WERI-Rb-1 (cell line): Measurements from ENCODE around the gene KDM4B.
A peak's percentile ranks its signal among the peaks of the same experiment; 100 is the strongest.
"Not testable (repeated sequence)": the region's sequence is repeated elsewhere in the genome, so short reads cannot be mapped to it uniquely, and the experiment has no call there.

Experiments
- DNase-seq: peaks from one replicate; pipeline ENCODE4 v3.0.0-alpha.2; 2020
- H3K27ac ChIP-seq: fragments of 250-450 bp; sonication (Bioruptor Pico); 2 replicates; pipeline ENCODE4 v1.5.1; 2020; ENCODE audit warnings: mild to moderate bottlenecking, moderate library complexity
- H3K27me3 ChIP-seq: fragments of 250-450 bp; sonication (Bioruptor Pico); 2 replicates; pipeline ENCODE4 v1.5.1; 2021; ENCODE audit warnings: mild to moderate bottlenecking, low read depth, moderate library complexity; ENCODE audit not compliant: insufficient read depth, severe bottlenecking
- H3K36me3 ChIP-seq: fragments of 250-450 bp; sonication (Bioruptor Pico); 2 replicates; pipeline ENCODE4 v1.5.1; 2020; ENCODE audit warnings: mild to moderate bottlenecking, moderate library complexity
- H3K4me3 ChIP-seq: 2 replicates; pipeline ENCODE4 v1.5.1; 2011; ENCODE audit warnings: low read depth, mild to moderate bottlenecking, control low read depth, low read length
- H3K9me3 ChIP-seq: fragments of 250-450 bp; sonication (Bioruptor Pico); 2 replicates; pipeline ENCODE4 v1.5.1; 2021; ENCODE audit warnings: mild to moderate bottlenecking, moderate library complexity; ENCODE audit not compliant: severe bottlenecking
- TF ChIP-seq, protein P1 (sequence below): IDR thresholded peaks from 2 replicates; pipeline ENCODE4 v1.5.1; 2011; ENCODE audit warnings: low read depth, mild to moderate bottlenecking, control low read depth, inconsistent platforms, low read length

Gene KDM4B

DNA sequence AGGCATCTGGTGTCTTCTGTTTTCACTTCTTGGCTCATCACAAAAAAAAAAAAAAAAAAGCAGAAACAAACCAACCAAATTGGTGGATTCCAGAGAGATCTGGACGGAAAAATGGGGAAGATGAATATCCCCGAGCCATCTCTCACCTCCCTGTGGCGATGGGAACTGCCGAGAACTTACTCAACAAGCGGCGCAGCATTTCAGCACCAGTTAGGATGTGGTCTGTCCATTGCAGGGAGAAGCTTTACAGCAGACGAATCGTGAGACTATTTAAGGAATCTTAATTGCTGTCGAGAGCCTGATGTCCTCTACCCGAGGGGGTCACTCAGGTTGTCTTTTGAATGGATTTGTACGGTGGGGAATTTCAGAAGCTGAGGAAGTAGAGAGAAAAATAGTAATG, 17.3 kb upstream of the KDM4B start:
- H3K36me3 ChIP-seq = peaks cover 90% of the 10 kb centered on the region
- DNase-seq = no peak
- TF ChIP-seq, protein P1, sequence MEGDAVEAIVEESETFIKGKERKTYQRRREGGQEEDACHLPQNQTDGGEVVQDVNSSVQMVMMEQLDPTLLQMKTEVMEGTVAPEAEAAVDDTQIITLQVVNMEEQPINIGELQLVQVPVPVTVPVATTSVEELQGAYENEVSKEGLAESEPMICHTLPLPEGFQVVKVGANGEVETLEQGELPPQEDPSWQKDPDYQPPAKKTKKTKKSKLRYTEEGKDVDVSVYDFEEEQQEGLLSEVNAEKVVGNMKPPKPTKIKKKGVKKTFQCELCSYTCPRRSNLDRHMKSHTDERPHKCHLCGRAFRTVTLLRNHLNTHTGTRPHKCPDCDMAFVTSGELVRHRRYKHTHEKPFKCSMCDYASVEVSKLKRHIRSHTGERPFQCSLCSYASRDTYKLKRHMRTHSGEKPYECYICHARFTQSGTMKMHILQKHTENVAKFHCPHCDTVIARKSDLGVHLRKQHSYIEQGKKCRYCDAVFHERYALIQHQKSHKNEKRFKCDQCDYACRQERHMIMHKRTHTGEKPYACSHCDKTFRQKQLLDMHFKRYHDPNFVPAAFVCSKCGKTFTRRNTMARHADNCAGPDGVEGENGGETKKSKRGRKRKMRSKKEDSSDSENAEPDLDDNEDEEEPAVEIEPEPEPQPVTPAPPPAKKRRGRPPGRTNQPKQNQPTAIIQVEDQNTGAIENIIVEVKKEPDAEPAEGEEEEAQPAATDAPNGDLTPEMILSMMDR = no peak
- no peaks in the 10 kb centered on the region for H3K9me3 ChIP-seq
- H3K27me3 ChIP-seq = no peaks in the 10 kb centered on the region
- no peak overlapping the region for H3K4me3 ChIP-seq
- peak overlapping the region; percentile 78 for H3K27ac ChIP-seq

DNA sequence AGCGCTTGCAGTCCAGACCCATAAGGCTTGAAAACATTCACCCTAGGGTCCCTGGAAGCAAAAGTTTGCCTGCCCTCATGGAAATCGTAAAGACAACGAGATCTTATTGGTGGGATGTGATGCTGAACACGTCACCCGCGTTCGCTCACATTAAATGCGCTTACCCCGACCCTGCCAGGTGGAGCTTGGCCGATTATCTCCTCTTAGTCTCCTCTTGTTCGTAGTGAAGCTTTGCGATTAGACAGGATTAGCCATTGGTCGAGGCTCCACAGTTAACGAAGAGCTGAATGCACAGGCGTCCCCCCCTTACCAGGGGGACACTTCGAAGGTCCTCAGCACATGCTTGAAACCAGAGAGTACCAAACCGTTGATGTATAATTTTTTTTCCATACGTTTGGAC, 16.0 kb upstream of the KDM4B start:
- Histone ChIP-seq H3K27me3 (no peaks in the 10 kb centered on the region), H3K27ac (peak overlapping the region; percentile 78), H3K9me3 (no peaks in the 10 kb centered on the region), H3K4me3 (no peak overlapping the region), H3K36me3 (peaks cover 88% of the 10 kb centered on the region)
- peak; percentile 94 for DNase-seq
- TF ChIP-seq, protein P1 = no peak

DNA sequence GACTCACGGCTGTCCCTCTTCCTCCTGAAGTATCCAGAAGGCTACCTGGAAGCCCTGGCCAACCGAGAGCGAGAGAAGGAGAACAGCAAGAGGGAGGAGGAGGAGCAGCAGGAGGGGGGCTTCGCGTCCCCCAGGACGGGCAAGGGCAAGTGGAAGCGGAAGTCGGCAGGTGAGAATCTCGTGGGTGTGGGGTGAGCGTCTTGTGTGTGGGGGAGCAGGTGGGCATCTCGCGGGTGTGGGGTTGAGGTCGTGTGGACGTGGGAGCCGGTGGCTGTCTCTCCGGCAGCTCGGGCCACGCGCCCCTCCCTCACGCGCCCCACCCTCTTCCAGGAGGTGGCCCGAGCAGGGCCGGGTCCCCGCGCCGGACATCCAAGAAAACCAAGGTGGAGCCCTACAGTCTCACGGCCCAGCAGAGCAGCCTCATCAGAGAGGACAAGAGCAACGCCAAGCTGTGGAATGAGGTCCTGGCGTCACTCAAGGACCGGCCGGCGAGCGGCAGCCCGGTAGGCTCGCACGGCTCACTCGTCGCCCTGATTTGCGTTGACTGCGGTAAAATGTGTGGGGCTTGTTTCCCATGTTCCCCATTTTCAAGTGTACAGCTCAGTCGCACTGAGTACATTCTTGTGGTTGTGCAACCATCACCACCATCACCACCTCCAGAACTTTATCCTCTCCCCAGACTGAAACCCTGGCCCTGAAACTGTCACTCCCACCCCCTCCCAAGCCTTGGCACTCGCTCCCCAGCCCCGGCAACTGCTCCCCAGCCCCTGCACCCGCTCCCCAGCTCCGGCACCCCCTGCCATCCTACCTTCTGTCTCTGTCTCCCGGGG, 14.4 kb upstream of the KDM4B start:
- peaks cover 90% of the 10 kb centered on the region for H3K36me3 ChIP-seq
- peak overlapping the region; percentile 70 for H3K27ac ChIP-seq
- not testable (repeated sequence) for H3K9me3 ChIP-seq, H3K27me3 ChIP-seq, DNase-seq, H3K4me3 ChIP-seq

DNA sequence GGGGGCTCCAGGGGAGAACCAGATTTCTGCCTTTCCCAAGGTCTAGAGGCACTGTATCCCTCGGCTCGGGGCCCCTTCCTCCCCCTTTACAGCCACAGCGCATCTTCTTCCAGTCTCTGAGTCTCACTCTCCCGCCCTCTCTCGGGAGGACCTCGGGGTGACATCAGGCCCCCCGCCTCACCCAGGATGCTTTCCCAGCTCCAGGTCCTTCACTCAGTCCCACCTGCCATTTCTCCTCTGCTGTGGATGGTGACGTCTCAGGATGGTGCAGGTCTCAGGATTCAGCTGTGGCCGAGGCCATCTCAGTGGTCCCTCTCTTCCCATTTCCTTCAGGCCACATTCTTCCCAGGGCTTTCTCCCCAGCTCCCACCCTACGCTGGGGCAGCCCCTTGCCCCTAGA, 13.6 kb upstream of the KDM4B start:
- DNase-seq = no peak
- H3K36me3 ChIP-seq = peaks cover 90% of the 10 kb centered on the region

DNA sequence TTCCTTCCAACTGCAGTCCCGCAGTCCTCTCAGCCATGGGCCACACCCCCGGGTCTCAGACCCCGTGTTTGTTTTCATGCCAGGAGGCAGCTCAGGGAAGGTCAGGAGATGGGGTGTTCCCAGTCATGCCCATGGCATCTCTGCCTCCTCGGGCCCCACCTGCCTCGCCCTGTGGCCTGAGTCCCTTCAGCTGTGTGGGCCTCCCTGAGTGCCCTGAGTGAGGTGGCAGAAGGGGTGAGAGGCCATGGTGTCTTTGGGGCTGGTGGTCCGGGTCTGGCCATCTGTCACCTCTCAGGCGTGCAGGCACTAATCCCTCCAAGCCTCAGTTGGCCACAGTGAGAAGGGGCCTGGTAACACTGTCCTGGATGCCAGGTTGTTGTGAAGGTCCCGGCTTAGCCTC, 10.9 kb upstream of the KDM4B start:
- Histone ChIP-seq H3K4me3 (no peak overlapping the region), H3K27ac (peak overlapping the region; percentile 62), H3K36me3 (peaks cover 85% of the 10 kb centered on the region), H3K27me3 (no peaks in the 10 kb centered on the region), H3K9me3 (no peaks in the 10 kb centered on the region)
- TF ChIP-seq, protein P1 = no peak
- DNase-seq = peak; percentile 56

More for the DNA sequence above, 13.6 kb upstream of the KDM4B start:
- H3K27ac ChIP-seq = 0 out of 2 replicates have a peak overlapping the region, but pooled peaks have one; percentile 1
- TF ChIP-seq, protein P1 = no peak
- H3K27me3 ChIP-seq = no peaks in the 10 kb centered on the region
- H3K4me3 ChIP-seq = no peak overlapping the region
- no peaks in the 10 kb centered on the region for H3K9me3 ChIP-seq

DNA sequence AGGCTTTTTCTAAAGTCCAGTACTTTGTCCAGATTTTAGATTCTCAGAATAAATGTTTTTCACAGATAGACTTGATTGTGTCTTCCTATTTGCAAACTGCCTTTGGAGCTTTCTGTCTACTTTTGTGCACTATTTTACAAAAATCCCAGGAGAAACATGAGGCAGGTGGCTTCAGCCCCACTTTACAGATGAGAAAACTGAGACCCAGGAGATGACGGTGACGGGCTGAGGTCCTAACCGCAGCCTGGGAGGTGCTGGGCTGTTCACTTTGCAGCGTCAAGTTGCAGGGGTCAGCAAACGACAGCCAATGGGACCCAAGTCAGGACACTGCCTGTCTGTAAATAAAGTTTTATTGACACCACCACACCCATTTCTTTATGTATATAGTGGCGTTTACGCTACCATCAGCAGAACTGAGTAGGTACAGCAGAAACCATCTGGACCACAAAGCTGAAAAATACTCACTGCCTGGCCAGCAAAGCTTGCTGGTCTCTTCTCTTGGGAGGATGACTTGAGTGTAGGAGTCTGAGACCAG, 6.8 kb upstream of the KDM4B start:
- Histone ChIP-seq H3K27ac (no peak overlapping the region), H3K4me3 (no peak overlapping the region), H3K36me3 (peaks cover 66% of the 10 kb centered on the region), H3K27me3 (no peaks in the 10 kb centered on the region), H3K9me3 (no peaks in the 10 kb centered on the region)
- no peak for DNase-seq
- TF ChIP-seq, protein P1 = no peak
